PC-9 (cell line): ENCODE results near the gene ZSCAN10.

Source experiments
- CTCF ChIP-seq: fragments of 200-600 bp; sonication (generic); conservative IDR thresholded peaks from 2 replicates; pipeline ENCODE4 v1.6.1; 2017; ENCODE audit warnings: mixed run types, antibody characterized with exemption, mild to moderate bottlenecking, moderate library complexity
- EZH2 ChIP-seq: fragments of 200-600 bp; sonication (generic); IDR thresholded peaks from 2 replicates; pipeline ENCODE4 v1.8.0; 2017; ENCODE audit warnings: antibody characterized with exemption, low read depth

DNA sequence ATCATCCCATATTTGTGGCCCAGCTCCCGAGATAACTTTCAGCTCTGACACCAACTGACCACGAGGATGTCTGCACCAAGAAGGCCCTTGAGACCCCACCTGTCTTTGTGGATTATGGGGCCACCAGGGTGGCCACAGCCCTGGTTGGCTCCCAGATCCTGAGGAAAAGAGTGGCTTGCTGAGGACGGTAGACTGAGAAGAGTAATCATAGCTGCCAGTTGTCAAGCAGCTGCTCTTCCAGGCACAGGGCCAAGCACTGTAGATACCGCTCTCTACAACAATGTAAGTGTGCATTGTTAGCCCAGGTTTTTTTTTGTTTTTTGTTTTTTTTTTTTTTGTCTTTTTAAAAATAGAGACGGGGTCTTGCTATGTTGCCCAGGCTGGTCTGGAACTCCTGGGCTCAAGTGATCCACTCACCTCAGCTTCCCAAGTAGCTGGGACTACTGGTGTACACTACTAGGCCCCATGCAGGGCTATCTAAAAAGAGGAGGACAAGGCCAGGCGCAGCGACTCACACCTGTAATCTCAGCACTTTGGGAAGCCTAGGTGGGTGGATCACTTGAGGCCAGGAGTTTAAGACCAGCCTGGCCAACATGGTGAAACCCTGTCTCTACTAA is 22.9 kb upstream of the ZSCAN10 start:
- TF ChIP-seq CTCF: no peak
- TF ChIP-seq EZH2: no peak
